Stimulated activated CD4-positive, alpha-beta T cell treated with anti-CD3 and anti-CD28 coated beads, Interleukin-4, amount 100 ng/mL, for 48 hours (primary cell): ENCODE measurements around the gene SURF6.

ENCODE experiments used
- DNase-seq, 2 donors: peaks; one replicate each; pipeline ENCODE4 v3.0.0-alpha.2; 2020; ENCODE audit warnings: low read depth in 2 of 2

Gene SURF6

DNA sequence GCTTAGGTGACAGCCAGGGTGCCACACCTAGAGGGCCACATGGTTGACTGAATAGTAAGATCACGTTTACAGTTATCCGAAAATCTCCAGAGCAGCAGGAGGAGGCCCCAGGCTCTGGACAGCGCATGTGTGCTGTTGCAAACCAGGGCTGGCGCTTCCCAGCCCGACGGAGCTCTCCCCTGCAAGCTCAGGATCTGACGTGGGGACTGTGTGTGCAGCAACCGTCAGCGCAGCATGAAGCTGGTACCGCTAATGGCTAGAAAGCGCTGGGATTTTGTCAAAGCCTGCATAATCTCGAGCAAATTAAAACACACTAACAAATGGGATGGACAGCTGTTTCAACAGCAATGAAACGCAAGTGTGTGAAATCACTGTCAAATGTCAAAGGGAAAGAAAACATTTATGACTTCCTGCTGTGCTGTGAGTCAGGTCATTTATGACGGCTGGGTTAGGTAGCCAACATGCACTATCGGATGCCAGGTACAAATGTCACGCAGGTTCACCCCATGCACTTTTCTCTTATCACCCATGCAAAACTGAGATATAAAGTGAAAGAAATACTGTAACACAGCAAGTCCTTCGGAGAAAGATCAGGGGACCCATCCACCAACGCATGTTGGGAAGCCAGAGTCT lies 32.4 kb upstream of the SURF6 start:
- no peak for DNase-seq

- no peak for DNase-seq
Measured at GRCh38 chr9:133367778-133368177, 31.8 kb upstream of the SURF6 start.

DNA sequence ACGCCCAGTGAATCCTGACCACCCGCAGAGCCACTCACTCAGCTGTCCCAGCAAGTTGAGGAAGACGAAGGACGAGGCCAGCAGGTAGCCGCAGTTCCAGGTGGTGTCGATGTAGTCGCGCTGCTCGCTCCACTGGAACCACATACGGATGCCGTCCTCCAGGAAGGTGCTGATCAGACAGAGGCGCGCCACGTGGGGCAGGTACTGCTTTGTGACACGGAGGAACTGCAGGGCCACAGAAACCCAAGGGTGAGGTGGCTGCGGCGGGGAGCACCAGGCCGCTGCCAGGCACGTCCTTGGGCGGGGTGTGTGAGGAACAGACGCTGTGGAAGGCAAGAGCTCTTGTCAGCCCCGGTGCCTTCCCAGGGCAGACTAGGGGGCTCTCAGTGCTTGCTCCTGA lies 31.2 kb upstream of the SURF6 start:
- DNase-seq = no peak

GRCh38 chr9:133366435-133366834 lies 30.4 kb upstream of the SURF6 start:
- no peak for DNase-seq

DNA sequence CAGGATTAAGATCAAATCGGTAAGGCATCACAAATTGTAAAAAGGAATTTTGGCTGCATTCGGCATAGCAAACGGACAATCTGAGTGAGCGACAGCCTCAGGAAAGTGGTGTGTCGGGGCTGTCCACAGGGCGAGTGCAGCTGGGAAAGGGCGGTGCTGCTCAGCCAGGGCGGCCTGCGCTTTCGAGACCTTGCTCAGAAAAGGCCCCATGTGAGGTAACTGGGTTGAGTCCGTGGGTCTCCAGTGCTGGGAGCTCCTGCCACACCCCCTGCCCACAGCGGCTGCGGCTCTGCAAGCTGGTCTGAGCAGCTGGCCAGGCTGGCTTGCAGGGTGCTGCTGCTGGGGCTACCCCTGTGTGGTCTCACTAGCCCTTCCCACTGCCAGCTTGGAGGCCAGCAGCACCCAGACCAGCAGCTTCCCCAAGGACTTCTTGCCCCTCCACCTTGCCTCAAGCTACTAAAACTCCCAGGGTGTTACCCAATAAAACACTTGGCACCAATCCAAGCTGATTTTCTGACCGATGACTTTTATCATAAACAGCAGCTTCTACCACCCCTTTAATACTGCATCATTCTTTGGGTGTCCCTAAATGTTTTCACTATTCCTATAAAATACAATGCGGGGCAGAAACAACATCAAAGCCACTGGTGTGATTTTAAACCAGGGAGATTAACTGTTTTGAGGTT lies 26.5 kb upstream of the SURF6 start:
- no peak for DNase-seq

- no peak for DNase-seq
Measured at GRCh38 chr9:133361507-133362092, 25.6 kb upstream of the SURF6 start.

- no peak for DNase-seq
Measured at GRCh38 chr9:133360400-133361393, 24.7 kb upstream of the SURF6 start.

- DNase-seq = no peak
Measured at GRCh38 chr9:133359399-133360175, 23.6 kb upstream of the SURF6 start.

DNA sequence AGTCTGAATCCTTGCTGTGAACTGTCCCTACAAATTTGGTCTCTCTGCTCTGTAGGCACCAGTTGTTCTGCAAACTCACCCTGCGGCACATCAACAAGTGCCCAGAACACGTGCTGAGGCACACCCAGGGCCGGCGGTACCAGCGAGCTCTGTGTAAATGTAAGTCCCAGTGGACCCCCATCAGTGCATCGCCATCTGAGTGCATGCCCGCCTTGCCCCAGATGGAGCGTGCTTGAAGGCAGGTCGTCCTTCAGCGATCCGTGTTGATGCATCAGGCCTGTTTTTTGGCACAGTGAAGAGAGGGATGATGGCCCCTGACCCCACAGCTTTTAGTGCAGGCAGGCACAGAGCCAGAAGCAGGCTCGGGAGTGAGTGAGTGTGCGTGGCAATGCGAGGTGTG lies 21.7 kb upstream of the SURF6 start:
- DNase-seq = no peak

DNA sequence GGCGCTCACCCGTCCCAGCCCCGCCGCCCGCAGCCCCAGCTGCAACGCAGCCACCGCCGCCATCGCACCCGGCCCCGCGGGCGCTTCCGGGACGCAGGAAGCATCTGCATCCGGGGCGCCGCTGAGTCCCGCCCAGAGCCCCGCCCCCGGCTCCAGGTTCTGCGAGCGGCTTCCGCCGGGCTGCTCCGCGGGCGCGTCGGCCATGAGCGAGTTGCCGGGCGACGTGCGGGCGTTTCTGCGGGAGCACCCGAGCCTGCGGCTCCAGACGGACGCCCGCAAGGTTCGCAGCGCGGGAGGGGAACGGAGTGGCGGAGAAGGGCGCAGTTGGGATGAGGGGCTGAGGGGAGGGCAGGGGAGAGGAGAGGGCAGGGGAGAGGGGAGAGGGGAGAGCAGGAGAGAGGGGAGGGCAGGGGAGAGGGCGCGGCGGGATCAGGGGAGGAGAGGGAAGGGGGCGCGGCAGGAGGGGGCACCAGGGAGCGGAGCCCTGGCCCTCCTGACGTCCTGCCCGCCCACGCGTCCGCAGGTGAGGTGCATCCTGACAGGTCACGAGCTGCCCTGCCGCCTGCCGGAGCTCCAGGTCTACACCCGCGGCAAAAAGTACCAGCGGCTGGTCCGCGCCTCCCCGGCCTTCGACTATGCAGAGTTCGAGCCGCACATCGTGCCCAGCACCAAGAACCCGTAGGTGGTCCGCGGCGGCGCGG lies 20.6 kb upstream of the SURF6 start, which contains the start of the genes SURF1 and SURF2:
Gene SURF1 (minus strand): TSS at position 97 of the 701 bp plus-strand sequence. CDS start 34 bp downstream, at position 63.
Gene SURF2 (plus strand): TSS at position 160 of the 701 bp plus-strand sequence. CDS start 43 bp downstream, at position 203.
- DNase-seq = peak; percentile 90 to 91

DNA sequence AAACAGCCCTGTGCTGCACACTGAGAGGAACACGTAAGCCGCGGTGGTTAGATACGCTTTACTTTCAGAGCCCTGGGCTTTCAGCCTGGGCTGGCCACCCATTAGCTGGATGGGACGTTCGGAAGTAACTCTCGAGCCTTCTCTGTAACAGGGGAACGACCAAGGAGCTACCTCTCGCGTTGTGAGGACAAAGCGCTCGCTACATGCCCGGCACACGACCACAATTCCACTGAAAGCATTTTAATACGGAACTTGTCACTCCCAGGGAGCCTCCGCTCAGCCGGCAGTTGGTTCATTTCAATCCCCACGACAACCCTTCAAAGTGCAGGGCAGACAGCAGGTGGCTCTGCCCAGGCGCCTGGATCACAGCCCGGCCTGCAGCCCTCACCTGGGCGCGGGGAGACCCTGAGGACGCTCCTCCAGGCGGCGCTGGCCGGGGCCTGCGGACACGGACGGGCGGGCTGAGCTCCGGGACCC lies 19.9 kb upstream of the SURF6 start:
- no peak for DNase-seq

DNA sequence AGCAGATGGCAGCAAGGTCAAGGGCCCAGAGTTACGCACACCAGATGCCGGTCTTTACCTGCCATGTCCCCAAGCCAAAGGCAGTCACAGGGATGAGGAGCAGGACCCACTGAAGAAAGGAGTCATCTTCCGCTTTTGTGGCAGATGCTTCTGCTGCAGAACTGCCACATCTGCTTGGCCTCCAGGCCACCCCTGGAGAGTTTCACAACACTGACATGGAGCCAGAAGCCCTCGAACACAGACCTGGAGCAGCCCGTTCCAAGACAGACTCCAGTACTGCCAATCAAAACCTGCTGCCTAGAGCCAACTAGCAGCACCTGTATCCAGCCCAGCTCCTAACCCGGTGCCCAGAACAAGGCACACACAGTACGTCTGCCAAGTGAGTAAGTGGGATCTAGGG lies 18.8 kb upstream of the SURF6 start:
- no peak for DNase-seq

GRCh38 chr9:133353548-133353947 lies 17.6 kb upstream of the SURF6 start:
- no peak for DNase-seq

DNA sequence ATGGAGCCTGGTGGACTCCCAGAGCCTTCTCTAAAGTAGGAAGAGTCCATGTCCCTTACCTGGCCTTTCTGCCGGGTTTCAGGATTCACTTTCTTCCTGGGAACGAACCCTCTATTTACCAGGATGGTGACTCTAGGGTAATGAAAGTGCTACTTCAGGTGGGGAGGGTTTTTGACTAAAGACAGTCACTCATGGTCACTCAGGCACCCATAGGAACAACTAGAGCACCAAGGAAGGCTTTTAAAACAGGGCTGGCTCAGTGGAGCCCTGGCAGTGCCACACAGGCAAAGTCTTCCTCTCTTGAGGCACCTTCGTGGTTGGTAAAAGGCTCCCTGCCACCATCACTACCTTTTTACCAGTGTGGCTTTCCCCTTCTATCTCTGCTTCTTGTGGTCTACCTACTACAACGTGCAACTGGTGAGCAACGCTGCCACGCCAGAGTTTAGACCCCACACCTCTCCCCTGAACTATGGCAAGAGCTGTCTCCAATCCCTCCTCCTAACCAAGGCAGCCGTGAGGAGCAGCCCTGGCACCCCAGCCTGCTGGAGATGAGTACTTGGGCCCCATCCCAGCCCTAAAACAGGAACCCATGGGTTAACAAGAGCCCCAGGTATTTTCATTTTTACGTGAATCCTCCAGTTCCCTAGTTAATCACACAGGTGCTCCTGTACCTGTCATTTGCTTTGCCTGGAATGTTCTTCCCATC lies 16.8 kb upstream of the SURF6 start:
- DNase-seq = no peak

- peak in 1 of 2 donors; percentile 48 for DNase-seq
Measured at GRCh38 chr9:133351908-133352634, 16.1 kb upstream of the SURF6 start.

- DNase-seq = no peak
Measured at GRCh38 chr9:133351526-133351907, 15.5 kb upstream of the SURF6 start.

DNA sequence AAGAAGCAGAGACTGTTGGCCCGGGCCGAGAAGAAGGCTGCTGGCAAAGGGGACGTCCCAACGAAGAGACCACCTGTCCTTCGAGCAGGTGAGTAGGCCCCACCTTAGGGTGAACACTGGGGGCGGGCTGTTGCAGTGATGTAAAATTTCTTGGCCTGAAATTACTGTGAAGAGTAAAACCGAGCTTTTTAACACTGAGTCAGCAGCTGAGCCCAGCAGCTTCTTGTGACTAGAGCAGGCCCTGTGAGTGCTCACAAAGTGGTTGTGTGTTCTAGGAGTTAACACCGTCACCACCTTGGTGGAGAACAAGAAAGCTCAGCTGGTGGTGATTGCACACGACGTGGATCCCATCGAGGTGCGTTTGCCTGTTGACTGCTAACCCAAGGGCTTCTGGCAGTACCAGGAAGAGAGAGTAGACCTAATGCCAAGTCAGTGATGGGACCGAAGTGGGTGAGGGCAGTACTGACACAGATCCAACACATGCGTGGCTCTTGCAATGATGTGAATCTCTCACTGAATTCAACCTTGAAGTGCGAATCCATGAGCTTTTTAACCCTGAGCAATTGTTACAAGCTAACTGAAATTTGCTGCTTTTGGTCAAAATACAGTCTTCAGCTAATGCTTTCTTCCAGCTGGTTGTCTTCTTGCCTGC lies 14.1 kb upstream of the SURF6 start:
- DNase-seq = no peak
